GM21447 (cell line): ENCODE results near the gene TECTA.
"Not testable (repeated sequence)": the region's sequence is repeated elsewhere in the genome, so short reads cannot be mapped to it uniquely, and the experiment has no call there.

Source experiments
- ATAC-seq: cut with Tn5 transposase; IDR thresholded peaks from one replicate; pipeline ENCODE4 v1.9.1; 2021; ENCODE audit not compliant: unreplicated experiment

Gene TECTA

GRCh38 chr11:121229495-121230215 lies 128.6 kb downstream of the TECTA start:
- ATAC-seq = no peak

GRCh38 chr11:121231576-121232278 lies 130.7 kb downstream of the TECTA start:
- ATAC-seq = no peak

DNA sequence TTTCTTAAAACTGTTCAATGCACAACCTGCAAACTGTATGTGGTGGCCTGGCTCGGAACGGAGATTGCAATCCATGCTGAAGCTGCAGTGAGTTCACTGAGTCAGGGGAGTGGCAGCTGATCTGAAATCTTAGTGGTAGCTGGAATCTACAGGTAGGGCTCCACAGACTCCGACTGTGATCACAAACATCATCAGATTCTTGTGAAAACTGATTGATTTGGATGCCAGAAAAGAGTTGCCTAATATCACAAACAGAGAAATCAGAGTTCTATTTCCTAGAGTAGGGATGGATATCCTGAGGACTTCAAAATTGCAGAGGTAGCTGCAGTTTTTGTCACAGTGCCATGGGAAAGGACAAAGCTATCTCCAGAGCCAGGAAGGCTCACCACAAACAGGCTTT lies 134.0 kb downstream of the TECTA start:
- ATAC-seq = no peak

GRCh38 chr11:121236115-121237001 lies 135.3 kb downstream of the TECTA start:
- ATAC-seq = peak; percentile 67

GRCh38 chr11:121237247-121237646 lies 136.2 kb downstream of the TECTA start:
- ATAC-seq = not testable (repeated sequence)

DNA sequence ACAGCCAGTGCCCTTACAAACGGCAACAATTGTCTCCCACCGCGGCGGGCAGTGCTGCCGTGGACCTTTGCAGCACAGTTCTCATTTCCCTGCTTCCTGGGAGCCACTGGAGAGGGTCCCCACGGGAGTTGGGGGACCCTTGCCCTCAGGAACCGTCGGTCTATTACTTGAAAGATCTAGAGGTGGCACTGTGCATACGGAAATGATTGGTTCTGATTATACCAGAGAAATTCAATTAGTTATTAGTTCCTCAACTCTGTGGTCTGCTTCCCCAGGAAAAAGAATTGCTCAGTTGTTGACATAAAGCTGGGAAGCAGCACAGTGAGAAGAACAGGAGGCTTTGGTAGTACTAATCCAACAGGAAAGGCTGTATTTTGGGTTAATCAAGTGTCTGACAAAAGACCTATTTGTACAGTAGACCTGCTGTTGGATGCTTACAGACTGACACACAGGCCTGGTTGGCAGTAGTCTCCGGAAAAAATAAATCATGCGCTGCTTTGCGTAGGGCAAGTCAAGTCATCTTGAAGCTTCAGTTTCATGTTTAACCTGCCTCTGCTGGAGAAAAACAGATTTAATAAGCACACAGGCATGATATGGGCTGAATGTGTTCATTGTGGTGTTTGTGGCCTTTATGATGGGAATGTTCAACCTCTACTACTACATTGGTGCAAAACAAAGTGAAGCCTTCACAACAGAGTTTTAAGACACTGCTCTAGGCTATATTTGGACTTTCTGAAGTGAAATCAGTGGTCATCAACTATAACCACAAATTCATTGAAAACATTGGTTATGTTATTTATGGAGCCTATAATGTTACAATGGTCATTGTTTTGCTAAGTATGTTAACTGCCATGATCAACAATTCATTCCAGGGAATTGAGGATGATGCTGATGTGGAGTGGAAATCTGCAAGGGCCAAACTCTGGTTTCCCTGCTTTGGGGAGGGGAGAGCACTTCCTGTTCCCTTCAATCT lies 136.9 kb downstream of the TECTA start:
- ATAC-seq = no peak

DNA sequence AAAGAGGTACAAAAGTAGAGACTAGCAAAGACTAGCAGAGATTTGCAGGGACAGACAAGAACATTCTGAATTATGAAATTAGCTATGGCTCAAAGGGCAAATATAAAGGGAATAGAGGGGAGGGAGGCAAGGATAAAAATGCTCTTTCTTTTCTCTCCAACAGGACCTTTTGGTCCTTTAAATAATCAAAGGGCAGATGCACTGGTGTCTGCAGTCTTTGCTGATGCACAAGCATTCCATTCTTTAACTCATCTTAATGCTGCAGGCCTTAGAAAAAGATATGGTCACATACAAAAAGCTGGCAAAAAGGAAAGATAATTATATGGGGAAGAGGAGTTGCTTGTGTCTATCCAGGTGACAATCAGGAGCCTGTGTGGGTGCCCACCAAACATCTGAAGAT lies 137.9 kb downstream of the TECTA start:
- no peak for ATAC-seq

GRCh38 chr11:121240001-121240400 lies 139.0 kb downstream of the TECTA start:
- not testable (repeated sequence) for ATAC-seq

DNA sequence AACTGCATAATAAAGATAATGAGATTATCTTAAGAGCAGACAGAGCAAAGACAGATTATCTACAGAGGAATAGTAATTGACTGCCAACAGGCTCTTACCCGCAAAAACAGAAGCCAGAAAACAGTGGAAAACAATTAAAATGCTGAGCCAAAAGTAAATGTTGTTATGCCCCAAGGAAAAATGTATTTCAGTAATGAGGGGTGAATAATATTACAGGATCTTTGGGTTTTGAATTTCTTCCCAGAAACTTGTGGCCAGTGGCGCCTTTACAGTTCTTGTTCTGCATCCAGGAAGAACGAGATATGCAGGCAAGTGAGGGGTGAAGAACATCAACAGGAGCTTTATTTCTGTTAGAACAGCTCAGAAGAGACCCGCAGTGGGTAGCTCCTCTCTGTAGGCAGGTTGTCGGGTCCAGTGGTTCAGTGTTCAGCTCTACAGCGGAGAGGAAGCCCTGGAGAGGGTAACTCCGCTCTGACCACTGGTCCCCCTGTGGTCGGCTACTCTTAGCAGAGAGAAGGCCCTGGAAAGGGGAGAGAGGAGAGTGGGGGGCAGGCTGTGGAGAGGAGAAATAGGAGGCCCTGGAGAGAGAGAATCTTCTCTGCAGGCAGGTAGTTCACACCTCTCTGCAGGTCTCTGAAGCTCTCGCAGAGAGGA lies 139.7 kb downstream of the TECTA start:
- no peak for ATAC-seq
